Chondrocyte (in vitro differentiated cells): ENCODE results near the gene WDR48. TPM values are rescaled to one million over a fixed set of nuclear protein-coding genes. Genes with fewer than 3 reads are reported as not detected.
A peak's percentile ranks its signal among the peaks of the same experiment; 100 is the strongest.

ENCODE experiments used
- DNase-seq: peaks from one replicate; pipeline ENCODE4 v3.0.0; 2021; ENCODE audit warnings: mixed read lengths, low spot score
- H3K27ac Mint-ChIP-seq: one replicate; pipeline ENCODE4 v1.8.0; 2021; ENCODE audit warnings: mild to moderate bottlenecking, moderate library complexity, mixed read lengths; ENCODE audit not compliant: unreplicated experiment
- H3K27me3 Mint-ChIP-seq: 2 replicates; pipeline ENCODE4 v1.8.0; 2021; ENCODE audit warnings: low read depth, mixed read lengths
- H3K36me3 Mint-ChIP-seq: 2 replicates; pipeline ENCODE4 v1.8.0; 2021; ENCODE audit warnings: low read depth, mixed read lengths
- H3K4me1 Mint-ChIP-seq: 2 replicates; pipeline ENCODE4 v1.8.0; 2021; ENCODE audit warnings: low read depth, mild to moderate bottlenecking, mixed read lengths
- H3K4me3 Mint-ChIP-seq: one replicate; pipeline ENCODE4 v1.8.0; 2021; ENCODE audit warnings: mild to moderate bottlenecking, moderate library complexity, mixed read lengths; ENCODE audit not compliant: unreplicated experiment
- H3K9me3 Mint-ChIP-seq: 2 replicates; pipeline ENCODE4 v1.8.0; 2021; ENCODE audit warnings: low read depth, mixed read lengths
- total RNA-seq: library from RNA; stranded (reverse); gene quantifications from 3 replicates; pipeline ENCODE4 v1.2.1, GENCODE V29; 2021
- TF ChIP-seq, protein P1 (sequence below): fragments of 200-600 bp; sonication (generic); IDR thresholded peaks from 2 replicates; pipeline ENCODE4 v1.5.0; 2021; ENCODE audit warnings: antibody characterized with exemption, mild to moderate bottlenecking, moderate library complexity

The WDR48 gene
- total RNA-seq, 1 donor from 2014 or later: 31.8 TPM

DNA sequence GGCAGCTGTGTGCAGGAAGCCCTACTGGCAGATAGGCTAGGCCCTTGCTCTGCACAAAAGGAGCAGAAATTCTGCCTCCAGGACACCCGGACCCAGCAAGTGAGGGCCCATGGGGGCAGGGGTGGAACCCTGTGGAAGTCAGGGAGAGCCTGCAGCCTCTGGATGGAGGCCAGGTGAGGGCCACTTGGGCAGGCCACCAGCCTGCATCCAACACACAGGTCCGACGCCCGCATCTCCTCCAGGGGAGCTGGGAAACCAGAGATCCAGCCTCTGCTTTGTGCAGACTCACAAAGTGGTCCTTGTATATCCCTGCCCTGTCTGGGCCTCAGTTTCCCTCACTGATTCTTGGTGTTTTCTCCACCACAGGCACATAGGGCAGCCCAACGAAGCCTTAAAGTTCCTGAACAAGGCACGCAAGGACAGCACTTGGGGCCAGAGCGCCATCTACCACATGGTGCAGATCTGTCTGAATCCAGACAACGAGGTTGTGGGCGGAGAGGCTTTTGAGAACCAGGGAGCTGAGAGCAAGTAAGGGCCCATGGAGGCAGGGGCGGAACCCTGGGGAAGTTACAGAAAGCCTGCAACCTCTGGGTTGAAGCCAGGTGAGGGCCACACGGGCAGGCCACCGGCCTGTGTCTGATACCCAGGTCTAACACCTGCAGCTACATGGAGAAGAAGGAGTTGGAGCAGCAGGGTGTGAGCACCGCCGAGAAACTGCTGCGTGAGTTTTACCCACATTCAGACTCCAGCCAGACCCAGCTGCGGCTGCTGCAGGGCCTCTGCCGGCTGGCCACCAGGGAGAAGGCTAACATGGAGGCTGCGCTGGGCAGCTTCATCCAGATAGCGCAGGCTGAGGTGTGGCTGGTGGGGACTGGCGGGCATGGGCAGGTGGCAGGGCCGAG lies 85.0 kb downstream of the WDR48 start:
- no peak for DNase-seq
- Mint-ChIP-seq H3K27ac (no peak overlapping the region), H3K4me1 (peaks cover 34% of the 10 kb centered on the region)

DNA sequence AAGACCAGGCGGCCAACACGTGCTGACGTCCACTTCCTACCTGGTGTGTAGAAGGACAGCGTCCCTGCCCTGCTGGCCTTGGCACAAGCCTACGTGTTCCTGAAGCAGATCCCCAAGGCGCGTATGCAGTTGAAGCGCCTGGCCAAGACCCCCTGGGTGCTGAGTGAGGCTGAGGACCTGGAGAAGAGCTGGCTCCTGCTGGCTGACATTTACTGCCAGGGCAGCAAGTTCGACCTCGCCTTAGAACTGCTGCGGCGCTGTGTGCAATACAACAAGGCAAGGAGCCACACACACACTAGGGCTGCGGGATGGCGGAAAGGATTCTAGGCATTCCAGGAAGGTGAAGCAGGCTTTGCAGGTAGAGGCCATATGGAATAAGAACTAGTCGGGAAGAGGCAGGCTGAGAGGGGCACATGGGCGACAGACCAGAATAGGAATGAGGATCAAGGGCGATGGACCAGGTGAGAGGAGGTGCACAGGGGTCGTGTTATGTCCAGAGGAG lies 85.7 kb downstream of the WDR48 start:
- TF ChIP-seq, protein P1, sequence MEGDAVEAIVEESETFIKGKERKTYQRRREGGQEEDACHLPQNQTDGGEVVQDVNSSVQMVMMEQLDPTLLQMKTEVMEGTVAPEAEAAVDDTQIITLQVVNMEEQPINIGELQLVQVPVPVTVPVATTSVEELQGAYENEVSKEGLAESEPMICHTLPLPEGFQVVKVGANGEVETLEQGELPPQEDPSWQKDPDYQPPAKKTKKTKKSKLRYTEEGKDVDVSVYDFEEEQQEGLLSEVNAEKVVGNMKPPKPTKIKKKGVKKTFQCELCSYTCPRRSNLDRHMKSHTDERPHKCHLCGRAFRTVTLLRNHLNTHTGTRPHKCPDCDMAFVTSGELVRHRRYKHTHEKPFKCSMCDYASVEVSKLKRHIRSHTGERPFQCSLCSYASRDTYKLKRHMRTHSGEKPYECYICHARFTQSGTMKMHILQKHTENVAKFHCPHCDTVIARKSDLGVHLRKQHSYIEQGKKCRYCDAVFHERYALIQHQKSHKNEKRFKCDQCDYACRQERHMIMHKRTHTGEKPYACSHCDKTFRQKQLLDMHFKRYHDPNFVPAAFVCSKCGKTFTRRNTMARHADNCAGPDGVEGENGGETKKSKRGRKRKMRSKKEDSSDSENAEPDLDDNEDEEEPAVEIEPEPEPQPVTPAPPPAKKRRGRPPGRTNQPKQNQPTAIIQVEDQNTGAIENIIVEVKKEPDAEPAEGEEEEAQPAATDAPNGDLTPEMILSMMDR: no peak
- Mint-ChIP-seq H3K9me3 (no peaks in the 10 kb centered on the region), H3K27me3 (no peaks in the 10 kb centered on the region), H3K4me1 (peaks cover 41% of the 10 kb centered on the region), H3K36me3 (peaks cover 17% of the 10 kb centered on the region), H3K4me3 (no peak overlapping the region), H3K27ac (peak overlapping the region; percentile 38)
- DNase-seq: peak; percentile 87

More for the DNA sequence above, 85.0 kb downstream of the WDR48 start:
- no peak overlapping the region for H3K4me3 Mint-ChIP-seq
- H3K36me3 Mint-ChIP-seq: peaks cover 14% of the 10 kb centered on the region
- TF ChIP-seq, protein P1: no peak
- no peaks in the 10 kb centered on the region for H3K27me3 Mint-ChIP-seq
- H3K9me3 Mint-ChIP-seq: no peaks in the 10 kb centered on the region

DNA sequence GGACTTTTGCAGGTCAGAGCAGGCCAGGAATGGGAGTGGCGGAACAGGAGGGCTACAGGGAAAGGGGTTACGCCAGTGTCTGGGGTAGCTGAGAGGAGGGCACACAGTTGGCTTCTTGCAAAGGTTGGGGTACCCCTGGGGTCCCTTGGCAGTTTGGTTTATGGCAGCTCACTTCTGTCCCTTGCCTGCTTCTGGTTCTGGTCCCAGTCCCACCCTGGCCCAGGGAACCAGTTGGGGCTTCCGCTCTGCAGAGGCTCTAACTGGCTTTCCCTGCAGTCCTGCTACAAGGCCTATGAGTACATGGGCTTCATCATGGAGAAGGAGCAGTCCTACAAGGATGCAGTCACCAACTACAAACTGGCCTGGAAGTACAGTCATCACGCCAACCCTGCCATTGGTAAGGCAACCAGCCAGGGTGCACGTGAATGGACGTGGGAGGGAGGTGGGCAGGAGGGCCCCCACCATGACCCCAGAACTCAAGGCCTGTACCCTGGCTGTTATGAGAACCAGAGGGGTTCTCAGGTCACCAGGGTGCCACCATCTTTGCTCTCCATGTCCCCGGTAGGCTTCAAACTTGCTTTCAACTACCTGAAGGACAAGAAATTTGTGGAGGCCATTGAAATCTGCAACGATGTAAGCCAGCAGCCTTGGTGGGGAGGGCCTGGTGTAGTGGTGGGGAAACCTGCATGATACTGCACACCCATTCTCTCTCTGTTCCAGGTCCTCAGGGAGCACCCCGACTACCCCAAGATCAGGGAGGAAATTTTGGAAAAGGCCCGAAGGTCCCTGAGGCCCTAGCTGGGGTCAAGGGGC lies 86.4 kb downstream of the WDR48 start:
- Mint-ChIP-seq H3K36me3 (peaks cover 22% of the 10 kb centered on the region), H3K27ac (peak overlapping the region; percentile 38), H3K9me3 (no peaks in the 10 kb centered on the region), H3K4me1 (peaks cover 46% of the 10 kb centered on the region), H3K4me3 (no peak overlapping the region), H3K27me3 (no peaks in the 10 kb centered on the region)
- DNase-seq: peak; percentile 46
- TF ChIP-seq, protein P1: no peak

DNA sequence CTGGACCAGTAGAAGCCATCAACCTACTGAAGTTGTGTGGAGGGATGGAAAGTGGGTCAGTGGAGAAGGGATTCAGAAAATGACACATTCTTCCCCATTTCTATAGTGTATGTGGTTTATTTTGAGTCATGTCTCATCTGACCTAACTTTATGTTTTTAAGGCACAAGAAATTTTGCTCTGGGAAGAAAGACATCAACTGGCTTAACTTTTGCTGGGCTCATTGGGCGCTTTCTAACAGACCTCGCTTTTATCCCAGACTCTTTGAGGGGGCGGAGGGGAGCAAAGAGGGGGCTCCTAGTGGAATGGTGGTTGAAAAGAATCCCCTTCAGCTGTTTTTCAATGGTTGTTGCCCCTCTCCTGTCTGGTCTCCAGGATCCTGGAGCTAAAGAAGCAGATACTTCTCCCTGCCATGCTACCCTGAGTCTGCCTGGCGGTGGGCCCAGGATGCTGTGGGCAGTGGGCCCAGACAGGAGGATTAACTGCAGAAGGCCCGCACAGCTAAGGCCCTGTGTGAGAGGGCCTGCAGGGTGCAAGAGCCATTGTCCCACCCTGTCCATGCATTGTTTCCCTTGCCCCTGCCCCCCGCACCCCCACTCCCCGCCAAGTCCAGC lies 87.1 kb downstream of the WDR48 start:
- H3K4me1 Mint-ChIP-seq: peaks cover 46% of the 10 kb centered on the region
- H3K9me3 Mint-ChIP-seq: no peaks in the 10 kb centered on the region
- no peaks in the 10 kb centered on the region for H3K27me3 Mint-ChIP-seq
- H3K36me3 Mint-ChIP-seq: peaks cover 25% of the 10 kb centered on the region
- peak overlapping the region; percentile 51 for H3K27ac Mint-ChIP-seq
- TF ChIP-seq, protein P1: no peak
- no peak overlapping the region for H3K4me3 Mint-ChIP-seq
- peak; percentile 58 for DNase-seq

DNA sequence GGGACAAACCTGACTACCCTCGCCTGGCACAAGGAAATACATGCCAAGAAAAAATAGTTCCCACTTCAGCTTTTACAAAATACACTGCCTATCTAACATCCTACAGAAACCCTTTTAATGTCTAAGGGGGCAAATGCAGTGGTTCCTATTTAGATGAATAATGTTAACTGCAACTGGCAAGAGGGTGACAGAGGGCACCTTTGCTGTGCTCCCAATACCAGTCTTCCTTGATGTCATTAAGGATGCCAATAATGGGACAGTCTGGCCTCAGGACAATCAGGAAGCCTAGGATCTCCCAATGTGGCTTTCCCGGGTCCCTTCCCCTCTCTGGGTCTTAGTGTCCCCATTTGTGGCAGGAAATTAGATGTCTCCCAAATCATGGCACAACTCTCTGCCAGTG lies 87.6 kb downstream of the WDR48 start:
- TF ChIP-seq, protein P1: no peak

More for the DNA sequence above, 87.6 kb downstream of the WDR48 start:
- Mint-ChIP-seq H3K36me3 (peaks cover 30% of the 10 kb centered on the region), H3K27me3 (no peaks in the 10 kb centered on the region), H3K4me1 (peaks cover 48% of the 10 kb centered on the region), H3K27ac (peak overlapping the region; percentile 63), H3K9me3 (no peaks in the 10 kb centered on the region), H3K4me3 (no peak overlapping the region)
- no peak for DNase-seq
